ENCODE data around the gene CBX4.

Gene CBX4

GRCh38 chr17:79811868-79812352, 27.3 kb downstream of the CBX4 start:
- DNase-seq, result no peak

- no peak for DNase-seq
Measured at GRCh38 chr17:79811011-79811867, 28.0 kb downstream of the CBX4 start.

GRCh38 chr17:79810130-79811010, 28.9 kb downstream of the CBX4 start:
- DNase-seq, result peak; percentile 84

GRCh38 chr17:79809530-79810129, 29.6 kb downstream of the CBX4 start:
- DNase-seq, result no peak

GRCh38 chr17:79808763-79809529, 30.3 kb downstream of the CBX4 start:
- DNase-seq, result no peak

GRCh38 chr17:79806863-79807720, 32.1 kb downstream of the CBX4 start:
- DNase-seq, result no peak

GRCh38 chr17:79806446-79806760, 32.8 kb downstream of the CBX4 start:
- no peak for DNase-seq

GRCh38 chr17:79804856-79805696, 34.2 kb downstream of the CBX4 start:
- DNase-seq, result no peak

- peak; percentile 80 for DNase-seq
Measured at GRCh38 chr17:79803997-79804855, 35.0 kb downstream of the CBX4 start.

- DNase-seq, result no peak
Measured at GRCh38 chr17:79803421-79803996, 35.7 kb downstream of the CBX4 start.

- DNase-seq, result no peak
Measured at GRCh38 chr17:79802736-79803420, 36.4 kb downstream of the CBX4 start.

GRCh38 chr17:79802039-79802735, 37.1 kb downstream of the CBX4 start:
- no peak for DNase-seq

GRCh38 chr17:79801156-79802038, 37.8 kb downstream of the CBX4 start:
- DNase-seq, result no peak

GRCh38 chr17:79800325-79801155, 38.7 kb downstream of the CBX4 start:
- DNase-seq, result no peak

- DNase-seq, result no peak
Measured at GRCh38 chr17:79799538-79800324, 39.5 kb downstream of the CBX4 start.
